Measurements from ENCODE around the gene BABAM2.

The BABAM2 gene

DNA sequence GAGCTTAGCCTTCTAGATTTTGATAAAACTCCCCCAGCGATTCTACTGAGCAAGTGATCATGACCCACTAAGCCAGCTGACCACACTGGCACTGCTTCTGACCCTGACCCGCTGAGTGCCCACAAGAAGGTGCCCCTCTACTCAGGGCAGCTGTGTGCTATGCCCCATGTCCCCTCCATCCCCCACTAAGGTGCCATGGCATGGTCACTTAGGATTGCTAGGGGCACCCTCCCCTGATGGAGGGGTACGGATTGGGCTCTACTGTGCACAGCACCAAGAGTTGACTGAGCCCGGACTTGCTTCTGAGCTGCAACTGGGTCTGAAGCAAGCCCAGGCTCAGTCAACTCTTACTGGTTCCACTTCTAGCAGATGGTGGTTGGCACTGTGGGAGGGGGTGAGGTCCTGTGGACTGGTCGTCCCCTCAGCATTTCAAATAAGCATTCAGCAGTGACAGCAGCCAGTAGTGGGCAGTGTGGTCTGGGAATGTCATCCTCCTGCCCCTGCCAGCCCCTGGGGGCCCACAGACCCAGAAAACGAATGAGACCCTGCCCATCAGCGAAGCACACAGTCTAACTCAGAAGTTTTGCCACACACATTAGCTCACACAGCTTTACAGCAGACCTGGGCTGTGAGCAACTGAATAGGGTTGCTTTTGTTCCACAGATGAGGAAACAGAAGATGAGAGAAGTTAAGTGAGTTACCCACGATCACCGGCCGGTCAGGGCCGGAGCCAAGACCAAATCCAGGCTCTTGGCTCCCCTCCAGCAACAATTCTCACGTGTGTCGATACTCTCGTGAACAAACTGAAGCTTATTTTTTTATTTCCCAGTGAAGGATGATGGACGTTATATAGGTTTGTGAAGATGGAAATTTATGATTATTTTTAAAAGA lies 450.0 kb downstream of the BABAM2 start:
- peaks cover 6% of the 10 kb centered on the region for H3K36me3 Mint-ChIP-seq
- no peaks in the 10 kb centered on the region for H3K9me3 Mint-ChIP-seq
- DNase-seq (ENCODE audit: low spot score in 2 of 2) (no peak), ATAC-seq (ENCODE audit: low read depth) (no peak)
- H3K4me3 Mint-ChIP-seq, result no peak overlapping the region
- no peaks in the 10 kb centered on the region for H3K4me1 Mint-ChIP-seq
- H3K27ac Mint-ChIP-seq, result no peak overlapping the region
- no peaks in the 10 kb centered on the region for H3K27me3 Mint-ChIP-seq

DNA sequence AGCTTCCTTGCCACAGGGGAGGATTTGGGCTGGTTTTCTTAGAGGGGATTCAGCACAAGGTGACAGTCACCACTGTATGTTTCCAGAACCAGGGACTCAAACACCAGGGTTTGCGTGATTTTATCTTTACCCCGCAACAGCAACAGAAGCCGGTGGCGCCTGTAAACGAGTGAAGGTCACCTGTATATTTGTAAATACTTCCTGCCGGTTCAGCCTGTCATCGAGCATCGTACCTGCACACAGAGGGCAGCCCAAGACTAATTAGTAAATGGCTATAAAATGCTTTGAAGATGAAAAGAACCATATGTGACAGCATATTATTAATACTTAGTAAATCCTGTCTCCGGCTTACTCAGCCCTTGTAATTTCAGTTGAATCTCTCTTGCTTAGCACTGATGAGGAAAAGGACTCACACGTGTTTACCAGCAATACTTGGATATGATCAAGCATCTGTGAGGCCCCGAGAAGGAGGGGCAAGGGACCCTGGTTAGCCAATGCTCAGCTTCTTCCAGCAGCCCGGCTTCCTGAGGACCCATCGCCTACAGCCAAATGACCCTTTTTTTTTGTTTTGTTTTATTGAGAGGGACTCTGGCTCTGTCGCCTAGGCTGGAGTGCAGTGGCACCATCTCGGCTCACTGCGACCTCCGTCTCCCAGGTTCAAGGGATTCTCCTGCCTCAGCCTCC lies 450.8 kb downstream of the BABAM2 start:
- Mint-ChIP-seq H3K27me3 (no peaks in the 10 kb centered on the region), H3K4me3 (no peak overlapping the region), H3K9me3 (no peaks in the 10 kb centered on the region), H3K27ac (no peak overlapping the region), H3K36me3 (peaks cover 6% of the 10 kb centered on the region), H3K4me1 (no peaks in the 10 kb centered on the region)
- DNase-seq (ENCODE audit: low spot score in 2 of 2) (no peak), ATAC-seq (ENCODE audit: low read depth) (no peak)

DNA sequence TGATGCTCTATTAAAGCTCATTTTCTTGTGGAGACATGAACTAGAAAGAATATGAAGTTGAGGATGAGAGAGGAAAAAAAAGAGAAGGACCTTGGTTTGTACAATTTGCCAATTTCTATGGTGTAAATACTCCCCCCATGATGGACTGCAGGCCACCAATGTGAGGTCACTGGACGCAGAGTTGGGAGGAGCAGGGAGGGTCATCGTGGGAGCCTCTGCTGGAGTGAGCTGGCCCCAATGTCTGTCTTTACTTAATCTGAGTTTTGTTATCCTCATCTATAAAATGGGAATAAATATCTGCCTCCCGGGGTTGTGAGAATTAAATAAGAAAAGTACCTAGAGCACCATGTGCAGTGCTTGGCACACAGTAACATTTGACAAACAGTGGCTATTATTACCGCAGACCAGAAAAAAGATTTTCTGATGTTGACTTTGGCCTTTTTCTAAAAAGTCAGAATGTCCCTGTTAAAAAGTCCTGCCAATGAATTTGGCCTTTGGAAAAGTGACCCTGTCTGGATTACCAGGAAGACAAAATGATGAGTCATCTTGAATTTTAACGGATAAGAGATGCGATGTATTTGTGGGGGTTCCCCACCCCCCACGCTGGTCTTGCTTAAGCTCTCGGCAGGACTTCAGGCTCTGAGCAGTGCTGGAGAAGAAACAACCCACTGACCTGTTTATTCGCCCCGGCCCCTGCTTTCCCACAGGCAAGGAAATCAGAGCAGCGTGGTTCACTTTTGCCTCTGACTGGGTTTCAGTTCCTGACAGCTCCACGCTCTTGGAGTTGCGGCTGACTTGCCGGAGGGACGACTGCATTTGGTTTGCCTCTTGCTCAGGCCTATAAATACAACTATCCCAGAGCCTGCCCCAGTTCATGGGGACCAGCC lies 451.8 kb downstream of the BABAM2 start:
- Mint-ChIP-seq H3K27ac (no peak overlapping the region), H3K4me1 (no peaks in the 10 kb centered on the region), H3K4me3 (no peak overlapping the region), H3K9me3 (no peaks in the 10 kb centered on the region), H3K27me3 (peaks cover under 1% of the 10 kb centered on the region), H3K36me3 (peaks cover 6% of the 10 kb centered on the region)
- DNase-seq (ENCODE audit: low spot score in 2 of 2) (no peak), ATAC-seq (ENCODE audit: low read depth) (no peak)

DNA sequence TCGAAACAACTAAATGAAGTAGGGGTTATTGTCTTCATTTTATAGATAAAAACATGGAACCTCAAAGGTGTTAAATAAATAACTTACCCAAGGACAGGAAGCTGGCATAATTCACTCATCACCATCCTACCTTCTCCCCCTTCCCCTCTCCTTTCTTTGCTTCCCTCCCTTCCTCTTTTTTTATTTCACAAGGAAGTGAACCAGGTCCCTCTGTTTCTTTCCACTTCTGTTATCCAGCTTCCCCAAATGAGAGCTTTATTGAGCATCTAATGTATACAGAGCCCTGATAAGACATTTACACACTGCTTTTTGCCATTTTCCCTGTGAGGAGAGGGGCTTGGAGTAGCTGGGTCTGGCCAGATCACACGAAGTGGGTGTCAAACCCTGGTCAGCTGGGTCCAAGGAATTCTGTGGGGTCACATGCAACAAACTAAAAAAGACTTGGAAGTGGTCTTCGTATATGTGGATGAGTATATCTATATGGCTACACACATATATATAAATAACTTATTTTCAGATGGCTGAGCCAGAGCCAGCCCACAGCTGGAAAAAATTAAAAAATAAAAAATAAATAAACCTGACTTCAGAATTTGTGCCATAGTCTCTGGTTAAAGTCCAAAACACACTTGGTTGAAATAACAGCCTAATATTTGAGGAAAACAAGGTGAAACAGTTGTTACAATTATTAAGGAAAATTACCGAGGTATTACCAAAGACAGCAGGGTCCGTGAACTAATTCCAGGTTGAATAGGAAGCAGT lies 452.8 kb downstream of the BABAM2 start:
- Mint-ChIP-seq H3K9me3 (no peaks in the 10 kb centered on the region), H3K4me3 (no peak overlapping the region), H3K27me3 (peaks cover 3% of the 10 kb centered on the region), H3K27ac (no peak overlapping the region), H3K36me3 (peaks cover 6% of the 10 kb centered on the region), H3K4me1 (no peaks in the 10 kb centered on the region)
- DNase-seq (ENCODE audit: low spot score in 2 of 2), result no peak
- no peak for ATAC-seq (ENCODE audit: low read depth)

DNA sequence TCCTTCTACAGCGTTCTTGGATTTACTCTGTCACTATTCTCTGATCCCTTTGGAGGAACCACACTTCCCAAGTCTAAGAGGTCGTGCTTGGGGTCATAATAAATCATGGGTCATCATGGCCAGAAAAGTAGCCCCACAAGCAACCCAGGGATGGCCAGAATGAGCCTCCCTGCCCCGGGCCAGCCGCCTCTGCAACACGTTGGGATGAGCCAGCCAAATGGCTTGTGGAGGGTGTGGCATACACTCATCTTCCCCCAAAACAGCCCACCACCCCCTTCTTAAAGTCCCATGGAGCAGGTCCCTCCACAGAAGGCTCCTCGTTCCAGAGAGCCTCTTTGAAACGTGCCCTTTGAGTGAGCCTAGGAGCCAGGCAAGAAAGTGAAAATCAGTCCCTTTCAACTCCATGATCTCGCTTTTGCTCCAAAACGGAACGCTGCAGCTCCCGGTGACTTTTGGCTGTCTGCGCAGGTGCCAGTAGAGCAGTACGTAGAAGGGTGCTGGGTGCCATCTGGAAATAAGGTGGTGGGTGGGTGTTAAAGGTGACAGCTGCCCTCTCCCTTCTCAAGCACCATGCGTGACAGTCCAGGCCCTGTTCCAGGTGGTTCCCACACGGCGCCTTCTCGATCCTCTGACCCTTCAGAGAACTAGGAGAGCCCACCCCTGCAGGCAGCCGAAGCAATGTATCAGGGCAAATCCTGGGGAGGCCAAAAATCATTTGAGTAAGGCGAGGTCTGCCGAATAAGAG lies 453.6 kb downstream of the BABAM2 start:
- DNase-seq (ENCODE audit: low spot score in 2 of 2), result no peak
- H3K27me3 Mint-ChIP-seq, result peaks cover 3% of the 10 kb centered on the region
- H3K36me3 Mint-ChIP-seq, result peaks cover 2% of the 10 kb centered on the region
- no peak overlapping the region for H3K4me3 Mint-ChIP-seq
- H3K9me3 Mint-ChIP-seq, result no peaks in the 10 kb centered on the region
- no peaks in the 10 kb centered on the region for H3K4me1 Mint-ChIP-seq
- no peak for ATAC-seq (ENCODE audit: low read depth)
- H3K27ac Mint-ChIP-seq, result no peak overlapping the region

DNA sequence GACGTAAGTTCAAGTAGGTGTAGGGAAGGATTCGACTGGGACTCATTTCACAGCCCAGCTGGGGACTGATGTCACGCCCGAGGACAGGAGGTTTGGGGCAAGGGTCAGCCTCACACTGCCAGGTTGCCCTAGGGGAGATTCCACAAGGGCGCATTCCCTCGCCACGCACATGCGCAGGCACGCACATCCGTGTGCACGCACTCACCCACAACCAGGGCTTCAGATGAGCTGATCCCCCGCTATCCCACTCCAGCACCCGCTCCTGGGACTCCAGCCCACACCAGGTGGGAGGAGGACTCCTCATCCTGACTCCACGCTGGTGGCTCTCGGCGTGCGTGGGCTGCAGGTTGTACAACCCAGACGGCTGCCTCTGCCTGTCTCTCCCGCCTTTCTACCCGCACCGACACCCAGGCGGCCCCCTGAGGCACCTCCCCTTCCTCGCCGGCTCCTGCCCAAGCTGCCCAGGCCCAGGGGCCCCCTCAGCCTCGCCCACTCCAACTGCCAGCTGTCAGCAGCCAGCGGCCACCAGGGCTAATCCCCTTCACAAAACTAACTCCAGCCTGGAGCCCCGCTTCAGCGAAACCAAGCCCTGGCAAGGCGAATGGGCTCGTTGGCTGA lies 454.3 kb downstream of the BABAM2 start:
- H3K4me1 Mint-ChIP-seq, result no peaks in the 10 kb centered on the region
- no peak for DNase-seq (ENCODE audit: low spot score in 2 of 2)
- peaks cover 6% of the 10 kb centered on the region for H3K27me3 Mint-ChIP-seq
- no peak overlapping the region for H3K4me3 Mint-ChIP-seq
- ATAC-seq (ENCODE audit: low read depth), result no peak
- H3K27ac Mint-ChIP-seq, result no peak overlapping the region
- H3K36me3 Mint-ChIP-seq, result no peaks in the 10 kb centered on the region
- H3K9me3 Mint-ChIP-seq, result no peaks in the 10 kb centered on the region

DNA sequence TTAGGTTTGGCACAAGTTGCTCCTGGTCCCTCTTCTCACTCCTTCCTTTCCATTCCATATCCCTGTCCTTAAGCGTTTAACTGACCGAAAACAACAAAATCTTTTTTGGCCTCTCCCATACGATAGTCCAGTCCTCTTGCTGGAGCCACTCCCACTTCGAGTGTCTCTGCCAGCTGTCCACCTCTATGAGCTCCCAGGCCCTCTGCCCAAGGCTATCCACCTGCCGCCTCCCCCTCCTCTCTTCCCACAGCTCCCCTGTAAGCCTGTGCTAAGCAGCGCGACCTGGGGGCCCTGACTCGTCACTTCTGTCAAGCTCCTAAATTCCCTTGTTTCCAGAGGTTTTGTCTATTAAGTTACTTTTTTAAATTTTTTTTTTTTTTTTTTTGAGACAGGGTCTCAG lies 455.1 kb downstream of the BABAM2 start:
- Mint-ChIP-seq H3K27me3 (peaks cover 6% of the 10 kb centered on the region), H3K4me1 (no peaks in the 10 kb centered on the region), H3K36me3 (no peaks in the 10 kb centered on the region), H3K27ac (no peak overlapping the region), H3K4me3 (no peak overlapping the region), H3K9me3 (no peaks in the 10 kb centered on the region)
- DNase-seq (ENCODE audit: low spot score in 2 of 2), result no peak
- ATAC-seq (ENCODE audit: low read depth), result no peak

DNA sequence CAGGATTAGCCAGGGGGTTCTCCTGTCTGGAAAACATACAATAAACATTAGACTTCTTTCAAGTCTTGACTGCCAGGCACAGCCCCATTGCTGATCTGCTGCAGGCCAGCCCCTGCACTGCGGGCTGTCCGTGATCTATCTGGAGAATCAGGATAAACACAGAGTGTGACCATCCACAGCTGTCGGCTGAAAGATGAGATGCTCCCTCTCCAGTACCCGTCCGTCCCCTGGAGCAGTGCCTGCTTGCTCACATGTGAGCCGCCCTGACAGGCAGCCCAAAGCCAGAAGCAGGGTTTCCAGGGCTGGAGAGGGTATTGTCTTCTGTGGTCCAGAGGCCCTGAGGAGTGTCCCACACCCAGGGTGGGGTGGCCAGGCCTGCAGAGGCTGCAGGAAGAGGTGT lies 456.1 kb downstream of the BABAM2 start:
- H3K4me1 Mint-ChIP-seq, result peaks cover 2% of the 10 kb centered on the region
- peaks cover 6% of the 10 kb centered on the region for H3K27me3 Mint-ChIP-seq
- no peak for ATAC-seq (ENCODE audit: low read depth)
- no peak overlapping the region for H3K27ac Mint-ChIP-seq
- no peaks in the 10 kb centered on the region for H3K9me3 Mint-ChIP-seq
- H3K4me3 Mint-ChIP-seq, result no peak overlapping the region
- no peaks in the 10 kb centered on the region for H3K36me3 Mint-ChIP-seq
- DNase-seq (ENCODE audit: low spot score in 2 of 2), result no peak

DNA sequence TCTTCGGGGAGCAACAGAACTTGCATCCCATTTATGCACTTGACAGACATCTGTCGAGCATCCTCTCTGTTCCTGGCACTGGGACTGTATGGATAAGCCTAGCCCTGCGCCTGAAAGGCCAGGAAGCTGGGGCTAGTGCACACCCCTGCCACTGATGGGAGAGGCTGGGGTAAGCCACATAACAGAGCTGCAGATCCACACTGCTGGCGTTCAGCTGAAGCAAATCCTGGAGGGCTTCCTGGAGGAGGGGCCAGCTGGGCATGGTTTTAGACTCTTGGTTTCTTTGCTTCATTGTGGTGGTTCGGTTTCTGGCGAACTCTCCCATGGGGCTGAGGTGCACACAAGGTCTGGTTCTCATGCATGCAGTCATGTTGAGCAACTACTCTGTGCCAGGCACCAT lies 456.7 kb downstream of the BABAM2 start:
- H3K4me1 Mint-ChIP-seq, result peaks cover 3% of the 10 kb centered on the region
- no peaks in the 10 kb centered on the region for H3K9me3 Mint-ChIP-seq
- H3K36me3 Mint-ChIP-seq, result no peaks in the 10 kb centered on the region
- peaks cover 6% of the 10 kb centered on the region for H3K27me3 Mint-ChIP-seq
- H3K4me3 Mint-ChIP-seq, result no peak overlapping the region
- ATAC-seq (ENCODE audit: low read depth) (no peak), DNase-seq (ENCODE audit: low spot score in 2 of 2) (no peak)
- H3K27ac Mint-ChIP-seq, result no peak overlapping the region

DNA sequence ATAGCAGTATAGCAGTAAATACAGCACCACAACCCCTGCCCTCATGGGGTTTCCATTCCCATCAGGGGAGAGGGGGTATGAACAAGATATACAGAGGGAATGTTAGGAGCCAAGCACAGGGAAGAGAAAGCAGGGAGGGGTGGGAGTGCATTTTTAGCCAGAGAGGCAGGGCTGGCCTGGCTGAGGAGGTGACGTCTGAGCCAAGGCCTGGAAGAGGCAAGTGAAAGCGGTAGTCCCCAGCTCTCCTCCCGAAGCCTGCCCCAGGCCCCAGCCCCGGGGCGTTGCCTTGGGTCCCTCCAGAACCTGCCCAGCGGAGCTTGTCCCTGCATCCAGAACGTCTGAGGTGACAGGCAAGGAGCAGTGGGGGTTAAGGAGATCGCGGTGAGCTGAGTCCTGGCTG lies 457.1 kb downstream of the BABAM2 start:
- peaks cover 6% of the 10 kb centered on the region for H3K27me3 Mint-ChIP-seq
- no peaks in the 10 kb centered on the region for H3K36me3 Mint-ChIP-seq
- DNase-seq (ENCODE audit: low spot score in 2 of 2) (no peak), ATAC-seq (ENCODE audit: low read depth) (no peak)
- H3K27ac Mint-ChIP-seq, result no peak overlapping the region
- peaks cover 3% of the 10 kb centered on the region for H3K4me1 Mint-ChIP-seq
- no peaks in the 10 kb centered on the region for H3K9me3 Mint-ChIP-seq
- H3K4me3 Mint-ChIP-seq, result no peak overlapping the region

DNA sequence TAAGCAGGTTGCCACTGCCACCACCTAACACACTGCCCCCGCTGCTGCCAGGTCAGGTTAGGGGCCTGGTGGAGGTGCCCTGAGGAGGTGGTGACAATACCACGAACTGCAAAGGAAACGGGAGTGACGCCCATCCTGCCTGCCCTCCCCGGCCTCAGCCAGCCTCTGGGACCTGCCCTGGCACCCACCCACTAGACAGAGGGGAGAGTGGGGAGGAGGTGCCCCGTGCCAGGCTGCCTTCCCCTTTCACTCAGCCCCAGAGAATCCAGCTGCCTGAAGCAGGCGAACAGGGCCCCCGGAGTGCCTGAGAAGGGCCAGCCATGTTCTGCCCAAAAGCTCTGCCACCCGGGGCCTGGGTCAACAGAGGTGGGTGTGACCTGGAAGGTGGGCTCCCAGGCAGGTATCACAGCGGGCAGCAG lies 457.6 kb downstream of the BABAM2 start:
- Mint-ChIP-seq H3K9me3 (no peaks in the 10 kb centered on the region), H3K27ac (no peak overlapping the region), H3K27me3 (peaks cover 6% of the 10 kb centered on the region), H3K4me3 (no peak overlapping the region), H3K4me1 (peaks cover 3% of the 10 kb centered on the region), H3K36me3 (no peaks in the 10 kb centered on the region)
- ATAC-seq (ENCODE audit: low read depth) (peak; percentile 19), DNase-seq (ENCODE audit: low spot score in 2 of 2) (no peak)

DNA sequence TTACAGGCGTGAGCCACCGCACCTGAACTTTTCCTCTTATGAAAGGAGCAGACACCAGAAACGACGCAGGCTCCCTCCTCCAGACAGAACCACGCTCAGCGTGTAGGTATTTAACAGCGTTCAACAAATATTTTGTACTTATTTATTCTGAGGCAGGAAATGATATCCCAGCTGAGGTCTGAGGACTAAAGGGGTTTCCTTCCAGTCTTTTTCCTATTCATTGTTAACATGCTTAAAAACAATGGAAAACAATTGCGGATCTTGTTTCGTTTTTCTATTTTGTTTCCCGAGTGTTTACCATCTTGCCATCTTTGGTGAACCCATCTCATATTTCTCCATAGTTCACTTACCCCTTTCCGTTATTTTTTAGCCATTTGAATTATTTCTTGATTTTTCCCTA lies 458.4 kb downstream of the BABAM2 start:
- ATAC-seq (ENCODE audit: low read depth) (no peak), DNase-seq (ENCODE audit: low spot score in 2 of 2) (no peak)
- H3K9me3 Mint-ChIP-seq, result no peaks in the 10 kb centered on the region
- H3K4me1 Mint-ChIP-seq, result peaks cover 3% of the 10 kb centered on the region
- no peaks in the 10 kb centered on the region for H3K36me3 Mint-ChIP-seq
- H3K27ac Mint-ChIP-seq, result no peak overlapping the region
- H3K27me3 Mint-ChIP-seq, result peaks cover 6% of the 10 kb centered on the region
- H3K4me3 Mint-ChIP-seq, result no peak overlapping the region

Data from memory B cell (primary cell).